Kidney tubule cell (primary cell): ENCODE measurements around the gene MAP1LC3C.

Source experiments
- DNase-seq: peaks from one replicate; pipeline ENCODE4 v3.0.0-alpha.2; 2018; ENCODE audit warnings: low spot score

The MAP1LC3C gene

DNA sequence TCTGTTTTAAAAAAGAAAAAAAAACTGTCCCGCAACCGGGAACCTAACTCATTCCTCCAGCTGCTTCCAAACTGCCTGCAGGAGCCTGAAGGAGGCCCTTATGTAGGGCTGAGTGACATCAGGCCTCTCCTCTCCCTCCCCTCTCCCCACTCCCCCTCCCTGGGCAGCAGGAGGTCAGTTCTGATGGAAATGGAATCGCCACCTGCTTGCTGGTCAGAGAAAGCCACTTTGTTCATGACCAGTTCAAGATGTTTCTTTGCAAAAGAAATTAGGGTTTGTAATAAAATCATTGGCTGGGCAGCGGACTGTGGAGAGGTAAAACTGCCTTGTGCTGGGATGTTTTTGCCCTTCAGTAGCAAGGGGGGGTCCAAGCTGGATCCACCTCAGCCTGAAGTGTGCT is at the start of gene MAP1LC3C:
MAP1LC3C (minus strand) TSS at position 73 of the 400 bp plus-strand sequence. CDS start 90 bp downstream, outside the sequence.
- peak; percentile 33 for DNase-seq

DNA sequence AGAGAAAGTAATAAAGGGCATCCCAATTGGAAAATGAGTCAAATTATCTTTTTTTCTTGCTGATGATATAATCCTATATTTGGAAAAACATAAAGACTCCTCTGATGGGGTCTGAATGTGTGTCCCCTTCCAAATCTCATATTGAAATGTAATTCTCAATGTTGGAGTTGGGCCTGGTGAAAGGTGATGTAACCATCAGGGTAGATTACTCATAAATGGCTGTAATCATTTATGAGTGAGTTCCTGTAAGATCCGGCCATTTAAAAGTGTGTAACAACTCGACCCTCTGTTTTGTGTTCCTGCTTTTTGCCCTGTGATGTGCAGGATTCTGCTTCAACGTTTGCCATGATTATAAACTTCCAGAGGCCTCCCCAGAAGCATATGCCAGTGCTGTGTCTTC is 44.3 kb upstream of the MAP1LC3C start:
- peak; percentile 13 for DNase-seq

DNA sequence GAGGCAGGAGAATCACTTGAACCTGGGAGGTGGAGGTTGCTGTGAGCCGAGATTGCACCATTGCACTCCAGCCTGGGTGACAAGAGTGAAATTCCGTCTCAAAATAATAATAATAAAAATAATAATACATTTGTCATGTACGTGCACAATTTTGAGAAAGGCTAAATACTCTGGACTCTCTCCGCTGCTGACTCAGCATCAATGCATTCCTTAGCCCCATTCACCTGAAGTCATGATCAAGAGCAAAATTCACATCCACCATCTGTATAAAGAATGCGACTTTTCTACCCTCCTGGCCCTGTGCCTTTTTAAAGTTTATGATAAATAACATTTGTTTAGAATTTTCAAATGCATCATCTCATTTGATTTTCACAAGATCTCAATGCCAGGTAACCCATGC is 35.5 kb upstream of the MAP1LC3C start:
- DNase-seq: no peak

DNA sequence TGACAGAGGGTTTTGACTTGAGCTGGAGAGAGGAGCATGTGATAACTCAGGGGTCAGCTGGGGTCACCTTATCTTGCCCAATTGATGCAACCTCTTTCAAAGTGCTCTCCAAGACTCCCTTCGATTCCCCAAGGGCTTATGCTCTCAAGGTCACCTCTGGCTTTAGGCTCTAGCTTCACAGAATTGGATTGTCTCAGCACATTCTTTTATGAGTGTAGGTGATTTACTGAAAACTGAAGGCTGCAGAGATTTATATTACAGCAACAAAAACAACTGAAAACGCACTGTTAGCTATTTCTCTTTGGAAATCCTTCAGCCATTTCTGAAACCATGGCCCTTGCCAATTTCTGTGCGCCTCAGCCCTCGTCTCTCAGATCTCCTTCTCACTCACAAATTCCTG is 34.5 kb upstream of the MAP1LC3C start:
- no peak for DNase-seq

DNA sequence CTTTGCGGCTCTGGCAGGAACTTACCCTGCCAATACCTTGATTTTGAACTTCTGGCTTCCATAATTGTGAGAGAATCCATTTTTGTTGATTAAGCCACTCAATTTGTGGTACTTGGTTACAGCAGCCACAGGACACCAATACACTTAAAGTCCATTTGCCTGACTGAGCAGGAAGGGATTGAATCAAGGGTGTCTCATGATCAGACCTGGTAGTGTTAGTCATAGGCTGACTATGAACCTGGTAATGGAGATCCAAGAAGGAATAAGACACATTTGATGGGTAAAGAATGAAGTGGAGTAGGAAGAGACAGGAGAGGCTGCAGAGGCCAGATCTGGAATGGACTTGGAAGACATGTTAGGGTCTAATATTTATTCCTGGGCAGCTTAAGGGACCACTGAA is 31.2 kb upstream of the MAP1LC3C start:
- DNase-seq: peak; percentile 83

DNA sequence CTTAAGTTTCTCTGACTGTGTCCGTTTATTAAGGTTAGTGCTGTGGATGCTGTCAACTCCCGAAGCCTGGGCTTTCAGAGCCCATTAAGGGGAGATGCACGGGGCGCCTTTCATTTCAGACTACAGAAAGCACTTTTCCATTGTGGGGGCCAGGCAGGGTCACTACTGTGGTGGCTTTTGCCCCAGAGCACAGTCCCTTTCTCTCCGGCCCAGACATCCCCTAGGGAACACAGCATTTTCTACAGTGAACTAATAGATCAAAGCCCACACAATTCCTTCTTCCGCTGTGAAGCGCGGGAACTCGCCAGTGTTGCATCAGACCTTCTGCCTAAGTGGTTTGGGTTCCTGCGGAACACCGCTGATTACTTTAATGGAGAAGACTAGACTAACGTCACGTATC is 26.8 kb upstream of the MAP1LC3C start:
- DNase-seq: no peak

DNA sequence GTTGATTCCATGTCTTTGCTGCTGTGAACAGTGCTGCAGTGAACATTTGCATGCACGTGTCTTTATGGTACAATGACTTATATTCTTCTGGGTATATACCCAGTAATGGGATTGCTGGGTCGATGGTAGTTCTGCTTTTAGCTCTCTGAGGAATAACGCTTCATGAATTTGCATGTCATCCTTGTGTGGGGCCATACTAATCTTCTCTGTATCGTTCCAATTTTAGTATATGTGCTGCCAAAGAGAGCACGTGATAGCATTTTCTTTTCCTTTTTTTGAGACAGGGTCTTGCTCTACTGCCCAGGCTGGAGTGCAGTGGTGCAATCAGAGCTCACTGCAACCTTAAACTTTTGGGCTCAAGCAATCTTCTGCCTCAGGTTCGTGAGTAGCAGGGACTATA is 24.9 kb upstream of the MAP1LC3C start:
- no peak for DNase-seq

DNA sequence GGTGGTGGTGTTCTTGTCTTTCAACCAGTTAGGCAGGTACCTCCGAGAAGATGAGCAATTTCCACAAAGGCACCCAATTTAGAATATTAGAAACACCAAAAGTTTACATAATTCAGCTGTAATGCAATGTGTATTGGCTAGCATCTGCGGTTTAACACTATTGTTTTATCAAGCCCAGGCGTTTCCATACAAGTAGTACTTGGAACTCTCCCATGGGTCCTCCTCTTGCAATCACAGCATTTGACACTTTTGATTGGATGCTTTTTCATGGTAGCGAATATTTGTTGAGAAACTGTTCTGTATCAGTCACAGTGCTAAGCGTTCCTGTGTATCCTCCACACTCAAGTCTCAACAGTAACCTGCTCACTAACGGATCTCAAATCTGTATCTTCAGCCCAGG is 20.1 kb upstream of the MAP1LC3C start:
- no peak for DNase-seq

DNA sequence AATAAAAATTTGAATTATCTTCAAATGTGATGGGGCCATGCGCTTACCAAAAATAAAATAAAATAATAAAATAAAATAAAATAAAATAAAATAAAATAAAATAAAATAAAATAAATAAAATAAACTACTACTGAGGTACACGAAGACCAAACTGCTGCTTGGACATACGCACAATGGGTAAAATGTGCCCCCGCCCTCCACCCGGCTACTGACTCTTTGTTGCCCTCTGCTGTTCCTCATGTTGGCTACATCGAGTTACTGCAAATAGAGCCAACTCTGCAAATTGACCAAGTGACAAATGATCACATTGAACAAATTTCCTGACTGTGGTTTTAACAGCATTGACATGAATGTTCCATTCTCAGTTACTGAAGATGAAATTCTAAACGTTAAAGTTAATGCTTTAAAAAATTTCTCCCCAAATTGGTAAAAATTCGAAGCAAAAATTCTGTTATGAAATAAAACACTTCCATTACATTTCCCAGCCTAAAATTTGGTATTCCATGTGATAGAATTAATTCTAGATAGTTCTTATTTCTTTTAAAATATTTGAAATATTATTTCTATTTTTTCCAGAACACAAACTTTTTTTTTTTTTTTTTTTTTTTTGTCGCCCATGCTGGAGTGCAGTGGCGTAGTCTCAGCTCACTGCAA is 18.8 kb upstream of the MAP1LC3C start:
- peak; percentile 57 for DNase-seq

DNA sequence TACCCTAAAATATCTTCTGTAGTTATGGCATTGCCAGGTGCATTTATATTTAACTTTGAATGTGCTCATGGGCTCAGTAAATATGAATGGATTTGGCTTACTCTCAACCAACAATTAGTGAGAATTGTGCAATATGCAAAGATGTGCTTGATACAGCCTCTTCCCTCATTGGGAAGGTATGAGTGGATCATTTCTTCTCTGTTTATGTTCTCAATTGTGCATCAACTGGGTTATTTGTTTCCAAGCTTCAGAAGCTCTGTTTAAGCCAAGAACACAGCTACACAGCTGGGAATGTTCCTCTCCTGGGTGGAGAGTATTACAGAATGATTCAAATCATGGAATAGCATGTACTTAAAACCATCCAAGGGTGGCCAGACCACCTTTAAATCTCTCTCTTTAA is 17.6 kb upstream of the MAP1LC3C start:
- no peak for DNase-seq

DNA sequence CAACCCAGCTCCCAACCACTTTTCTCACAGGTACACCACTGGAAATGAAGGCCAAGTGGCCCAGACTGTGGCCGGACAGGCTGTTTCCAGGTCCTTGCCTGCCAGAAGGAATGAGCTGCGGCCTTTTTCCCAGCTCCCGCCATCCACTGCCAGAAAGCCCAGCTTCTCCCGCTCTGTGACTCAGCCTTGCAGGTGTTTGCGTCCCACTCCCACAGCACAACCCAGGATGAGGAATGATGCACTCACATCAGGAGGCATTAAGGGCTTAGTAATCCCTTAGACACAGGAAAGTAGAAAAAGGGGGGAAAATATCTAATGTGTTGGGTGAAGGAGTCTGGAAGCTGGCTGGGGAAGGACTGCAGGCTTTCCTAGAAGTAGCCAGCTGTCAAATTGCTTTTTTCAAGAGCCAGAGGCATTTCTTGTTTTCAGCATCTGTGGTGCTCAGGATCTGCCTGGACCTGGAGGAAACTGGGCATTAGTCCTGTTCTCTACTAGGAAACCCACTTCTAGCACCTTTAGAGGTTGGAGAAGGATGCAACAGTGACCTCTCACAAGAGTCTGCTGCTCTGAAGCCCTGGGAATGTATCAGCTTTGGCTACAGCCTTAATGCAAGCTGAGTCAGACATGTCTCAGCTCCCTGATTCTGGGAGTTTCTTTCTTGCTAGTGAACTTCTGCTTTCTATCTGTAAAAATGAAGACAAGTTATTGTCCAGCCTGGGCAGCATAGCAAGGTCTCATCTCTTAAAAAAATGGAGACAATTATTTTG is 13.2 kb upstream of the MAP1LC3C start:
- DNase-seq: peak; percentile 31

DNA sequence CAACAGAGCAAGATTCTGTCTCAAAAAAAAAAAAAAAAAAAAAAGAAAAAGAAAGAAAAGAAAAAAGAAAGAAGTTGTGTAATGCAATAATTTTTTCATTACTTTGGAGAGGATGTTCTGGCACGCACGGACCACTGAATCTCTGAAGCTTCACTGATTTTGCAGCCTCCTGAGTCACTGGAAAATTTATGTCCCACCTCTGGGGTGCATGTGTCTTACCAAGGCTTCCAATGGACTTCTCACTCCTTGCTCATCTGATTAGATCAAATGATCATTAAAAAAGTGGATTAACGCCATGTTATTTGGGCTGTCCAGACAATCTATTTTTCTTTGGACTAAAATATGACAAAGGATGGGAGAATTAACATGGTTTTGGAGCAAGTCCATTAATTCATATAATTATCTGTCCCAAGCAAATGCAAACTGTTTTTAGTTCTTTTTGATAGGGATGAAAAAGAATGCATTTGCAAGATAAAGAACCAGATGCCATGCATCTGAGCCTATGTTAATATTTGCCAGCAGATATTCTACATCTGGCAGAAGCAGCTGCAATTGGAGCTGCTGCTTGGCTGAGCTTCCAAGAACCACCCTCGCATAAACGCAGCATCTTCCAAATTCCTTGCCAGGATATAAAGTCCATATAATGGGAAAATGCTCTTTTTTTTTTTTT is 10.1 kb upstream of the MAP1LC3C start:
- DNase-seq: peak; percentile 40

DNA sequence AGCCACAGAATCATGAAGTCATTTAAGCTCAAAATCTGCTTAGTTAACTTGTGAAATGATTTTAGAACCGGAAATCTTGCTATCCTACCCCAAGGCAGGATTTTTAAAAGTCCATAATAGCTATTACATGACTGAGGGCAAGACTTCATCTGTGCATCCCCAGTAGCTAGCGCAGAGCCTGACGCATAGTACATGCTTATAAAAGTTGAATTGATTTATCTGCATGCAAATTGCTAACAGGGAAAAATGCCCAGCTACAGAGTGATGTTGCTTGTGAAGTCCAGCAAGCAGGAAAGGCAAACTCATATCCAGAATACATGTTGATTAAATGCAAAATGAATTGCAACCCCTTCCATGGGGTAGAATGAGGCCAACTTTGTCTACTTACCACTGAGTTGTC is 8.1 kb upstream of the MAP1LC3C start:
- no peak for DNase-seq

DNA sequence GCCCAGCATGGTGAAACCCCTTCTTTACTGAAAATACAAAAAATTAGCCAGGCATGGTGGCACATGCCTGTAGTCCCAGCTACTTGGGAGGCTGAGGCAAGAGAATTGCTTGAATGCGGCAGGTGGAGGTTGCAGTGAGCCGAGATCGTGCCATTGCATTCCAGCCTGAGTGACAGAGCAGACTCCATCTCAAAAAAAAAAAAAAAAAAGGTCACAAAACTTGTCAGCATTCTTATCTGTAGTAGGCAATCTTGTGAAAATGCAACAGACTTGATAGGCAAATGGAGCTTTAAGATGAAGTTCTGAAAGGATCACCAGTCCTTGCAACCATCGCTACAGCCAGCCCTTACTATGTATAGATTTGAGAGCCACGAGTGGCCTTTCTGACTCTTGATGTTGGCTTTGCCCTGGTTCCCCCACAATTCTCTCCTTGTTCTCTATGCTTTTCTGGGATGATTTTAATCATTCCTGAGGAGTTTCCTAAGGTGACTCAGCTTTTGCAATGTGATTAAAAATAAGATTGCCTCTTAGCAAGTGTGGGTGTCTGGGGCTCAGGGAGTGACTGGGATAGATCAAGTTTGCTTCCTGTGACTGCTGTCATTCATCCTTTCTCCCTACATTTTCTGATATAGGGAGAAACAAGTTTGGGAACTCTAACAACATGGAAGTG is 7.1 kb upstream of the MAP1LC3C start:
- peak; percentile 41 for DNase-seq

DNA sequence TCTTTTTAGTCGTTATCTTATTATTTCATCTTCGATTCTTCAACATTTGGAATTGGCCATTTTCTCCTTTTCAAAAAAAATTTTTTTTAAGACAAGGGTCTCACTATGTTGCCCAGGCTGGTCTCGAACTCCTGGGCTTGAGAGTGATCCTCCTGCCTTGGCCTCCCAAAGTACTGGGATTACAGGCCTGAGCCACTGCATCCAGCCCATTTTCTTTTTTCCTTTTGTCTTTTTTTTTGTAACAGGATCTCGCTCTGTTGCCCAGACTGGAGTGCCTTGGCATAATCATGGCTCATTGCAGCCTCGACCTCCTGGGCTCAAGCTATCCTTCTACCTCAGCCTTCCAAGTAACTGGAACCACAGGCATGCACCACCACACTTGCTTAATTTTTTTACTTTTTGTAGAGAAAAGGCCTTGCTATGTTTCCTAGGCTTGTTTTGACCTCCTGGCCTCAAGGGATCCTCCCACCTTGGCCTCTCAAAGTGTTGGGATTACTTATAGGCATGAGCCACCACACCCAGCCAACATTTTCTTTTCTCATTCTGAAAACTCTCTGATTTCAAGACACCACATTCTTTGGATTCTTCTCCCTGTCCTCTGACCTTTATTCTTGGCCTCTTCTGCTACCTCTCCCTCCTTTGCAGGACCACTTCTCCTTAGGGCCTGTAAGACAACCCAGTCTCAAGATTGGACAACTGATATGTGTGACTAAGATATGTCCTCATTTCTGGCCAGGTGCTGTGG is 6.0 kb upstream of the MAP1LC3C start:
- DNase-seq: peak; percentile 33

DNA sequence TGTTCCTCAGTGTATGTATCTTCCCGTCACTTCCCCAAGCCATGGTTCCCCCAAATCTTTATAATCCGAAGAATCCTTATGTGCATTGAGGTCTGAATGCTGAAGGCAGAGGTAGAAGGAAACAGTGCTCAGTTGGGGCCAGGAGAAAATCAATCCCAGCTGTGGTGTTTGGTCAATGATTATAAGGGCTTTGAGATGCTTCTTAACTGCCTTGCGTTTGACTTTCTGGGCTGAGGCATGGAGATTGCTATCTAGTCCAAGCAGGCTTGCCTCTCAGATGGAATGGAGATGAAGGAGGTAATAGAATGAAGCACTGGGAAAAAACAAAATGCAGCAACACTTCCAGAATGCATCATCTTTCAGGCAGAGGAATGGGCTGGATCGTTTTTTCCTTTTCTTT is 3.6 kb upstream of the MAP1LC3C start:
- no peak for DNase-seq

DNA sequence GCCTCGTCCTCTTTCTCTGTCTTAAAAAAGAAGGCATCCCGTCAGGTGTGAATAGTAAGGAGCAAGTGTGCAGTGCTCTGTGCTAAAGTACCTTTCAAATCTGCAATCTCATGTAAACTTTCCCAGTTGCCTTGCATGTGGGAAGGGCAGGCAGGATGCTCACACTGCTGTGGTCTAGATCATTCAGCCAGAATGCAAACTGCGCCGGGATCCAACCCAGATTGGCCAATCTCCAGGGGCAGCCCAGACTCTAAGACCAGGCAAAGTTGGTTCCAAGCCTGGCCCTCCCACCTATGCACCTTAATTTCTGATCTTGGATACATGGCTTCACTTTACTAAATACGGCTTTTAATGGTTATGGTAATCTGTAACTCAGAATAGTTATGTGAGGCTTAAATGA is 3.2 kb upstream of the MAP1LC3C start:
- no peak for DNase-seq

DNA sequence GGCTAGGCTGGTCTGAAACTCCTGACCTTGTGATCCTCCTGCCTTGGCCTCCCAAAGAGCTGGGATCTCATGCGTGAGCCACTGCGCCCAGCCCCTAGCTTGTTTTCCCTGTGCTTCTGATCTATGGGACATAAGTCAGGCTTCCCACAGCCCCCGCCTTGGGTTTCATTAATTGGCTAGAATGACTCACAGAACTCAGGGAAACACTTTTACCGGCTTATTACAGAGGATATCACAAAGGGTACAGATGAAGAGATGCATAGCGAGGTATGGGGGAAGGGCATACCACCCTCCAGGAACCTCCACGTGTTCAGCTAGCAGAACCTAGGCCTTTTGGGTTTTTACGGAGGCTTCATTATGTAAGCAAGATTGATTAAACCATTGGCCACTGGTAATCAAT is 1.5 kb upstream of the MAP1LC3C start:
- no peak for DNase-seq

DNA sequence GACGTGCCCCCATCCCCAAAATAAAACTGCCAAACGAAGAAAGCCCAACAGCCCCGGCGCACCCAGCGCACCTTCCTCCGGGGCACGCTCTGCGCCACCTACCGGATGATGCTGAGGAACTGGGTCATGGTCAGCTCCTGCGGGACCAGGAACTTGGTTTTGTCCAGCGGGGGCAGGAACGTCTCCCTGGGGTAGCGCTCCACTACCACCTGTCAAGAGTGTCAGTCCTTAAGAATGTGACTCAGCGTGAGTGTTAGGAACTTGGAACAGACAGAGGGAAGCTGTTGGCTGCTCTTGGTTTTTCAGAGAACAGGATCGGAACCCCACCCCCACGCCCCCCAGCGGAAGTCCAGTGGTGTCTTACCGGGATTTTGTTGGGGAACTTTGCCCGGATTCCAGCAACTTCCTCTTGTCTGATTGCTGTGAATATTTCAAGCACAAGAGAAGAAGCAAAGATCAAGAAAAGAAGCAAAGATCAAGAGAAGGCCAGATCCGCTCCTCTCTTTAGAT is 431 bp downstream of the MAP1LC3C start:
- DNase-seq: peak; percentile 98

DNA sequence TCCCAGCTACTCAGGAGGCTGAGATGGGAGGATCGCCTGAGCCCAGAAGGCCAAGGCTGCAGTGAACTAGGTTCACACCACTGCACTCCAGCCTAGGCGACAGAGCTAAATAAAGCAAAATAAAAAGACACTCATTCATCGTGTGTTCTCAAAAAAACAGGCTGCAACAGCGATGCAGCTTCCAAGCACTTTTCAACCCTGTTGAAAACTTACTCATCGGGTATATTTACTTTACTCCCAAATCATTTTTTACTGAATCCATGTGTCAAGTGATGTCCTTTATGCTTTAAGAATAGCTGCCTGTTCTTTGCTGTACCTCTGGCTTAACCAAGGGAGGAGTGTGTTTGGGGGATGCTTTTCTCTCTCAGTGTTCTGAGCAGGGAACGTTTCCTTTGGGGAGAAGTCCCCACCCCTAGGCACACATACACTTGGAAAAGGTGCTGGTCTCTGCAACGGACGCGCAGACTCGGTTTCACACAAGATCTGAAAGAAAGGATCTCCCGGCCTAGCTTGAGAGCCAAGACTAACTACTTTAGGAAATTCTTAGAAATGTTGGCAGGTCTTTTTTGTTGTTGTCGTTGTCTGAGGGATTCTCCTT is 1.4 kb downstream of the MAP1LC3C start:
- DNase-seq: no peak

DNA sequence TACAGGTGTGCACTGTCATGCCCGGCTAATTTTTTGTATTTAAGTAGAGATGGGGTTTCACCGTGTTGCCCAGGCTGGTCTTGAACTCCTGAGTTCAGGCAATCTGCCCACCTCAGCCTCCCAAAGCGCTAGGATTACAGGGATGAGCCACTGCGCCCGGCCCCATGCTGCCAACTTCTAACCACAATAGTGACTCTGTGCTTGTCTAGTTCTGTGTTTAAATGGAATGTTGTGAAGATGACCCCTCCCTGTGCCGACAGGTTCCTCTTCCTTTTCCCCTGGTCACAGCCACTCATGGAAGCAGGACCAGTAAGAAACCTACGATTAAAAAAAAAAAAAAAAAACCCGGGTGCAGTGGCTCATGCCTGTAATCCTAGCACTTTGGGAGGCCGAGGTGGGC is 4.7 kb downstream of the MAP1LC3C start:
- peak; percentile 20 for DNase-seq
